Right ventricle myocardium inferior (tissue), 1 donor: ENCODE measurements around the gene PSMB5. TPM values are rescaled to one million over a fixed set of nuclear protein-coding genes. Genes with fewer than 3 reads are reported as not detected.

Source experiments
- ATAC-seq: fragments of 200-7000 bp; cut with Tn5 transposase; one replicate; pipeline ENCODE4 v1.9.1; 2020; ENCODE audit warnings: mild to moderate bottlenecking, moderate library complexity
- DNase-seq: peaks from one replicate; pipeline ENCODE4 v3.0.0; 2021; ENCODE audit errors: missing footprints
- intact Hi-C: fragments of 100-400 bp; cut with DNase I; formaldehyde crosslinking; loops from one replicate; pipeline ENCODE4 v1.11.0; 2022
- total RNA-seq: library from RNA; stranded (reverse); fragmentation: NEBNext Ultra II Directional; extraction: Animal tissue kit (Norgen Biotek cat#: 25700); gene quantifications from one replicate; pipeline ENCODE4 v1.2.1, GENCODE V29; 2021
- donor health status: DM: no; HTN: yes; CAD: no; lungs with severe emphysema.

Gene PSMB5
- total RNA-seq, 1 donor from 2014 or later, result 134 TPM

- ATAC-seq (no peak), DNase-seq (no peak)
- intact Hi-C loops, result no loop called here
These were observed 14.3 kb upstream of the PSMB5 start for GRCh38 chr14:23049011-23049410.

DNA sequence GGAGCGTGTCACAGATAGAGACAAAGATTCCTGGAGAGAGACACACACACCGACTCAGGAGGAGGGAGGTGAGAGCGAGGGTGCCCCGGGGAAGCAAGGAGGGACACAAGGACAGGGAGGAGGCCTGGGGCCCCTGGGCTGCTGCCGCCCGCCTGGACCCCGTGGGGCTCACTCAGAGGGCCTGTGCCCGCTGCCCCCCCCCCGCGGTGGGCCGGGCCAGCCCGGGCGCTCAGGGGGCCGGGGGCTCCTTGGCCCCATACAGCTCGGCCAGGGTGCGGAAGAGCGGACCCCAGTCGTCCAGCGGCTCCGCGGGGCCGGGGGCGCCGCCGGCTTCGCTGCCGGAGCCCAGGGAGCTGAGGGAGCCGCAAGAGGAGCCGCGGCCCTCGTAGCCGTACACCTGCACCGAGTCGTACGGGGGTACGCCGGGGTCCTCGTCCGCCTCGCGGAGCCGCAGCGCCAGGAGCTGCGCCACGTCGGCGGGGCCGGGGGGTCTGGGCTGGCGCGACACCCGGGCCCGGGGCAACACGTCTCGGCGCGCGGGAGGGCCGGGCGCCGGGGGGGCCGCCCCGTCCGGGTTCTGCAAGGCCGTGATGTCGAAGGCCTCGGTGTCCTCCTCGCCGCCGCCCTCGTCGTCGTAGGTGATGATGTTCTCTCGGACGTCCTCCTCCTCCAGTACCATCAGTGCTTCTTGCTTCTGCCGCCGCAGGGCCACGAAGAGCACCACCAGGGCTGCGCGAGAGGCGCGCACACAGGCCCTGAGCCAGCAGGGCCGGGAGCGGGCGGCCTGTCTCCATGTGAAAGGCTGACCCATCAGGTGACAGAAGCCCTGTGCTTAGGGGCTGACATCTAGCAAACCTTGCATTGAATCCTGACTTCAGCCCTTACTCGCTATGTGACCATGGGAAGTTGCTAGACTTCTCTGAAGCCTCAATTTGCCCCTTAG, 13.3 kb upstream of the PSMB5 start:
- ATAC-seq (no peak), DNase-seq (no peak)
- intact Hi-C loops, result no loop called here

DNA sequence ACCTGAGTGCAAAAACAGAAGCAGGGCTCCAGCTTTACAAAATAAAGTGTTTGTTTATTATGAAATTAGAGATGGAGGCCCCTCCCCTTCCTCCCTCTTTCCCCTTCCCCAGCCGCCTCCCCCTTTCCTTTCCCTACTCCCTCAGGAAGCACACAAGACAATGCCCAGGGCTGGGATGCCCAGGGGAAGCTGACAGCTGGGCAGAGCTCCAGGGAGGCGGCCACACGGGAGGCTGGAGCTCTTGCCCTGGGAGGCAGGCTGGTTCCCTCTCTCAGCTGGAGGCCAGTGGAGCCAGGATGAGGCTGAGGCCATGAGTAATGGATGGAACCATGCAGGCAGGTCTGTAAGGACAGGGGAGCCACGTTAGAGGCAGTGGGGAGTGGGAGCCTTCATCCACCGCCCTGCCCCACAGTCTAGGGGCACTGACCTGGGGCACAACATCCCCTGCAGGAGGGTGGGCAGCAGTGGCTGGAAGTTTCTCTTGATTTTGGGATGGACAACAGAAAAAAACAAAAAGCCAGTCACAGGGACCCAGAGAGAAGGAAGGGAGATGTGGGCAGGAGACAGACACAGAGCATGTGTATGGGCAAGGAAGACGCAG, 12.4 kb upstream of the PSMB5 start:
- ATAC-seq, result no peak
- intact Hi-C loops, result no loop called here
- no peak for DNase-seq

DNA sequence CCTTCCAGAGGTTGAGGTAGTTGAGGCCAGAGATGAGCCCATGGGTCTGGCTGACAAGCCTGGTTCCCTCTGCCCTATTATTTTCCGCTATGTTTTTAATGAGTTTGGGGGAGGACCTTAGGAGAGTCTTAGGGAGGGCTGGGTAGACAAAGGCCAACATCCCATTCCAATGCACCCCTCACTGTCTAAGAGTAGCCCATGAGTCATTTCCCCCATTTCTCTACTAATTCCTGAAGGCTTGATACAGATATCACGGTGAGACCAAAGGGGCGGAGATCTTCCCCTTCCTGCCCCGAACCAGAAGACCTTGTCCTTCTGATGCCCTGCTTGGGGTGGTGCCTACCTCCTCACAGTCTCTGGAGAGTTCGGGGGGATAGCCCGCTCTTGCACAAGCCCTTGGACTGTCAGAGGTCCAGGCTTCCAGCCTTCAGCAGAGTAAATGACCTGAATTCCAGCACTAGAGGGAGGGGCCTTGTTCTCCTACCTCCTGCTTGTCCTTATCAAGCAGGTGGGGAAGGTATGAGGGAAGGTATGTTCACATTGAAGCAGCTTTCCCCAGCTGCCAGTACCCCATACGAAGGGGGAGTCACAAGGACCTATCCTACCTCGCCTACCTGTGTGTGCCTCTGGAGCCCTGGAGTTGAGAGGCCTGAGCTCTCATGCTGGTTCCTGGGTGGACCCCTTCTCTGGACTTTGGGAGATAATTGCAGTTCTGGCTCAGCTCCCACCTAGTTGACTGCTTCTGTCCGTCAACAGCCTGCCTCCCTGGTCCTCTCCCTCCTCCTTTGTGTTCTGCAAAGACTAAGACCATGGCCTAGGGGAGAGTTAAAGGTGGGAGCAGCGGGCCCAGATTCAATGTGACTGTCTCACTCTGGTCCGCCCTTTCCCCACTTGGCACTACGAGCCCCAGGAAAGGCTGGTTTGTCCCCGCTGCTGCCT, 11.0 kb upstream of the PSMB5 start:
- intact Hi-C loops, result no loop called here
- ATAC-seq (no peak), DNase-seq (no peak)

GRCh38 chr14:23044840-23045239, 10.1 kb upstream of the PSMB5 start:
- intact Hi-C loops, result no loop called here
- ATAC-seq (no peak), DNase-seq (no peak)

DNA sequence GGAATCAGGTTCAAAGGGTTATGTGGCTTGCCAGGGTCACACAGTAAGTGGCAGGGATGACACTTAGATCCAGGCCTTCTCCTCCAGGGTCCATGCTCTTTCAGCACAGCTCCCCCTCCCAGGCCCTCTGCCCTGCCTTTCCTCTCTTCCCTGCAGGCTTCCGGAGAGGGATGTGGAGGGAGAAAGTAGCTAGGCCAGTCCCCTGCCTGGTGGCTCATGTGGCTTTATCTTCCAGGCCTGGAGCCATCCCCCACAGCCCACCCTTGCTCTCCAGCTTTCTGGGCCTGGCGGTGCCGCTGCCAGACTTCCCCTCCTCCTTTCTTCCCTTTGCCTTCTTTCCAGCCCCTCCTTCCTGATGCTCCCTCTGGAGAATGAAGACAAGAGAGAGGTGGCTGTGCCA, 9.1 kb upstream of the PSMB5 start:
- intact Hi-C loops, result no loop called here
- ATAC-seq (no peak), DNase-seq (no peak)

GRCh38 chr14:23043145-23043544, 8.4 kb upstream of the PSMB5 start:
- DNase-seq (no peak), ATAC-seq (no peak)
- intact Hi-C loops, result no loop called here

DNA sequence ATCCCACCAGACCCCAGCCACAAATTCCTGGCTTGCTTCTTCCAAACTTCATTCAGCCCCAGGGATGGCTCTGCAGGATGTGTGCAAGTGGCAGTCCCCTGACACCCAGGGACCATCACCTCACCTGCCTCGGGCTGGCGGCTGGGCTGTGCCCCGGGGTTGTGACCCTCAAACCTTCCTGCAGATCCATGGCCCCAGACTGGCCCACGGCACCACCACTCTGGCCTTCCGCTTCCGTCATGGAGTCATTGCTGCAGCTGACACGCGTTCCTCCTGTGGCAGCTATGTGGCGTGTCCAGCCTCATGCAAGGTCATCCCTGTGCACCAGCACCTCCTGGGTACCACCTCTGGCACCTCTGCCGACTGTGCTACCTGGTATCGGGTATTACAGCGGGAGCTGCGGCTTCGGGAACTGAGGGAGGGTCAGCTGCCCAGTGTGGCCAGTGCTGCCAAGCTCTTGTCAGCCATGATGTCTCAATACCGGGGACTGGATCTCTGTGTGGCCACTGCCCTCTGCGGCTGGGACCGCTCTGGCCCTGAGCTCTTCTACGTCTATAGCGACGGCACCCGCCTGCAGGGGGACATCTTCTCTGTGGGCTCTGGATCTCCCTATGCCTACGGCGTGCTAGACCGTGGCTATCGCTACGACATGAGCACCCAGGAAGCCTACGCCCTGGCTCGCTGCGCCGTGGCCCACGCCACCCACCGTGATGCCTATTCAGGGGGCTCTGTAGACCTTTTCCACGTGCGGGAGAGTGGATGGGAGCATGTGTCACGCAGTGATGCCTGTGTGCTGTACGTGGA, 7.7 kb upstream of the PSMB5 start, which contains the start of gene PSMB11:
TSS of gene PSMB11 (plus strand) at position 51 of the 804 bp plus-strand sequence. CDS start at position 65, 14 bp downstream.
- ATAC-seq (no peak), DNase-seq (no peak)
- intact Hi-C loops, result no loop called here

DNA sequence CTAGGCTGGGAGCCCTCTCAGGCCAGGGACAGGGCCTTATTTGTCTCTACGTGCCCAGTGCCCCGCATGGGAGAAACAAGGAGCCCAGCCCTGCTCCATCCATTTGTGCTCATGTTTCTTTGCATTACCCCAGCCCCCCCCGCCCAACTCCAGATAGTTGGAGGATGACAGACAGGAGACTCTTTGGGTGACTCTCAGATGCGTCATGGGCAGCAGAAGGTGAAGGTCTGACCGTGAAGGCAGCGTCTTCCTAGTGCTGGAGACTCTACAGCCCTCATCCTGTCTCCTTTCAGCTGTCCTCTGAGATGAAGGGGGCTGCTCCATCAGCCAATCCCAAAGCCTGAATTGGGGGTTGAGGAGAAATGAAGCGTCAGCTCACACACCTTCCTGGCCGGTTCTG, 7.0 kb upstream of the PSMB5 start:
- intact Hi-C loops, result no loop called here
- ATAC-seq (no peak), DNase-seq (no peak)

GRCh38 chr14:23040100-23040499, 5.4 kb upstream of the PSMB5 start:
- intact Hi-C loops, result no loop called here

GRCh38 chr14:23035303-23036144, 824 bp upstream of the PSMB5 start:
- DNase-seq, result no peak
- intact Hi-C loops, result loop anchor here (2.0 kb wide), 1 partner anchor 29 kb away; no protein-coding TSS in a partner anchor
- no peak for ATAC-seq

More at GRCh38 chr14:23040100-23040499, 5.4 kb upstream of the PSMB5 start:
- ATAC-seq, result no peak
- no peak for DNase-seq

DNA sequence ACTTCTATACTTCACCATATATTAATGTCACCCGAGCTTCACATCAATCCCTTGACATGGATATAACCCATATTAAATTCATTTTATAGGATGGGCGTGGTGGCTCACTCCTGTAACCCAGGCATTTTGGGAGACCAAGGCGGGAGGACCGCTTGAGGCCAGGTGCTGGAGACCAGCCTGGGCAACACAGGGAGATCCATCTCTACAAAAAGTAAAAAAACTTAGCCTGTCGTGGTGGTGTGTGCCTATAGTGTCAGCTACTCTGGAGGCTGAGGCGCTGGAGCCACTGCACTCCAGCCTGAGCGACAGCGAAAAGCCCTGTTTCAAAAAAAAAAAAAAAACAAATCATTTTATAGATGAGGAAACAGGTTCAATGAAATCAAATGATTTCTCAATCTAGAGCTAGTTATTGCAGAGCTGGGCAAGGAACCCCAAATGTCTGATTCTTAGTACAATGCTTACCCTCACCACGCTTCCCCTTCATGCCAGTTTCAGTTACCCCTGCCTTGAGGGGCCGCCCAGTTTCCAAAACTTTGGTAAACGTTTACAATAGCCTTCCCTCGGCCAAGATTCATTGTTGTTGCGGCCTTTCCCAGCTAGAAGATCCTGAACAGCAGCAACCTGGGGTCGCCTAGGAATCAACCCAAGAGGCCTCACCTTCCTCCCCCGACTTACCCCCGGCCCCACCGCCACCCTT, 751 bp downstream of the PSMB5 start:
- intact Hi-C loops, result loop anchor here (2.0 kb wide), 1 partner anchor 27 kb away; no protein-coding TSS in a partner anchor
- ATAC-seq (no peak), DNase-seq (no peak)

DNA sequence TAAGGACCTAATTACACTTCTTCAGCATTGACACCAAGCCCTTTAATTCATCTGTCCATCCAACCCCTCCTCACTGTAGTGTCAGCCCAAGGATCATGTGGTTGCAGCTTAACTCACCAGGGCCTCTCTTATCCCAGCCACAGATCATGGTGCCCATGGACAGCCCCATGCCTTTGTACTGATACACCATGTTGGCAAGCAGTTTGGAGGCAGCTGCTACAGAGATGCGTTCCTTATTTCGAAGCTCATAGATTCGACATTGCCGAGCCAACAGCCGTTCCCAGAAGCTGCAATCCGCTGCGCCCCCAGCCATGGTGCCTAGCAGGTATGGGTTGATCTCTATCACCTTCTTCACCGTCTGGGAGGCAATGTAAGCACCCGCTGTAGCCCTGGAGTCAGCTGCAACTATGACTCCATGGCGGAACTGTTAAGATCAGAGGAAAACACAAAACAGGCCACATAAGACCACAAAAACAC, 1.4 kb downstream of the PSMB5 start:
- no peak for DNase-seq
- intact Hi-C loops, result no loop called here
- no peak for ATAC-seq

- intact Hi-C loops, result no loop called here
These were observed 3.8 kb downstream of the PSMB5 start for GRCh38 chr14:23030936-23031335.

GRCh38 chr14:23028799-23029198, 5.9 kb downstream of the PSMB5 start:
- ATAC-seq (no peak), DNase-seq (no peak)
- intact Hi-C loops, result no loop called here

More at GRCh38 chr14:23030936-23031335, 3.8 kb downstream of the PSMB5 start:
- ATAC-seq (no peak), DNase-seq (no peak)

GRCh38 chr14:23025151-23025814, 9.4 kb downstream of the PSMB5 start:
- ATAC-seq (no peak), DNase-seq (no peak)
- intact Hi-C loops, result no loop called here
